ENCODE data around the gene MOGAT2.

DNA sequence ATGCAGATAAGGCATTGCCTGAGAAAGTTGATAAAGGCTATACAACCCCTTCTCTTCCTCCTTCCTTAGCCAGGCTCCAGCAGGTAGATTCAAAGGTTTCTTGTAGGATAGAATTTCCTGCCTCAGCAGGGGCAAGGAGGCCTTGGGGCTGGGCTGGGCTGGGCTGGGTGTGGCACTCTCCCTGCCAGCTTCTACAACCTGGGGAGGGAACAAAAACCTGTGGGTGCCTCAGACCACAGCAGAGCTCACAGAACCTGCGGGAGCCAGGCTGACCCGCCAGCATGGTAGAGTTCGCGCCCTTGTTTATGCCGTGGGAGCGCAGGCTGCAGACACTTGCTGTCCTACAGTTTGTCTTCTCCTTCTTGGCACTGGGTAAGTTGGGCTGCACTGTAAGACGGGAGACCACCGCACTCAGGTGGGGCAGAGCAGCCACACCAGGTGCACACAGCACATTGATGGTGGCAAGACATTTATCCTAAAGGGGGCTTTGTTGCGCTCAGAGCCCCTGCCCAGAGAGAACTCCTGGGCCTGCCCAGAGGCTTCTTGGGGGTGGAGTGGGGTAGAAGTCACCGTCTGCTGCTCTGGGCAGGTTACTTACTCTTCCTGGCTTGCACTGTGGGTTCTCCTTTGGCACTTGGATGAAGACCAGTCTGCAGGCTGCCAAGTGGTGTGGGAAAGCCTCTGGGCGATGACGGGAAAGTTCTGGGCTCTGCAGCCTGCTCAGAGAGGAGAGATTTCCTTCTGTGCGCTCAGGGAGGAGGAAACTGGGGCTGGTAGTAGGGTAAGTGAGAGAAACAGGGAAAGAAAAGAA is at the start of gene MOGAT2:
- TF ChIP-seq, protein P1, sequence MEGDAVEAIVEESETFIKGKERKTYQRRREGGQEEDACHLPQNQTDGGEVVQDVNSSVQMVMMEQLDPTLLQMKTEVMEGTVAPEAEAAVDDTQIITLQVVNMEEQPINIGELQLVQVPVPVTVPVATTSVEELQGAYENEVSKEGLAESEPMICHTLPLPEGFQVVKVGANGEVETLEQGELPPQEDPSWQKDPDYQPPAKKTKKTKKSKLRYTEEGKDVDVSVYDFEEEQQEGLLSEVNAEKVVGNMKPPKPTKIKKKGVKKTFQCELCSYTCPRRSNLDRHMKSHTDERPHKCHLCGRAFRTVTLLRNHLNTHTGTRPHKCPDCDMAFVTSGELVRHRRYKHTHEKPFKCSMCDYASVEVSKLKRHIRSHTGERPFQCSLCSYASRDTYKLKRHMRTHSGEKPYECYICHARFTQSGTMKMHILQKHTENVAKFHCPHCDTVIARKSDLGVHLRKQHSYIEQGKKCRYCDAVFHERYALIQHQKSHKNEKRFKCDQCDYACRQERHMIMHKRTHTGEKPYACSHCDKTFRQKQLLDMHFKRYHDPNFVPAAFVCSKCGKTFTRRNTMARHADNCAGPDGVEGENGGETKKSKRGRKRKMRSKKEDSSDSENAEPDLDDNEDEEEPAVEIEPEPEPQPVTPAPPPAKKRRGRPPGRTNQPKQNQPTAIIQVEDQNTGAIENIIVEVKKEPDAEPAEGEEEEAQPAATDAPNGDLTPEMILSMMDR (conservative IDR thresholded peaks at IDR 0.05; ENCODE audit: low read depth, low read length): no peak
- TF ChIP-seq EZH2phosphoT487 (IDR thresholded peaks at IDR 0.05; ENCODE audit: borderline replicate concordance, low read length): no peak
